SK-N-MC (cell line): ENCODE data around the gene IL6.

Experiments
- EZH2 ChIP-seq: fragments of 200-600 bp; sonication (generic); IDR thresholded peaks from one replicate; pipeline ENCODE4 v1.6.1; 2017; ENCODE audit warnings: antibody characterized with exemption
- FOXP2 ChIP-seq: optimal IDR thresholded peaks from 2 replicates; pipeline ENCODE3; 2011; ENCODE audit warnings: mild to moderate bottlenecking, moderate library complexity; ENCODE audit not compliant: insufficient read depth; ENCODE audit errors: extremely low read length, control extremely low read depth
- POLR2AphosphoS5 ChIP-seq: IDR thresholded peaks from 2 replicates; pipeline ENCODE4 v1.6.1; 2012; ENCODE audit warnings: mild to moderate bottlenecking, low read depth, low read length, borderline replicate concordance

GRCh38 chr7:22698767-22699166, 28.2 kb upstream of the IL6 start:
- TF ChIP-seq POLR2AphosphoS5 (no peak), EZH2 (no peak), FOXP2 (no peak)
